HG02981 (cell line): ENCODE measurements around the gene PRSS53.

Source experiments
- ATAC-seq: cut with Tn5 transposase; IDR thresholded peaks from one replicate; pipeline ENCODE4 v1.9.1; 2021; ENCODE audit warnings: mild to moderate bottlenecking, moderate library complexity; ENCODE audit not compliant: unreplicated experiment

PRSS53 gene

DNA sequence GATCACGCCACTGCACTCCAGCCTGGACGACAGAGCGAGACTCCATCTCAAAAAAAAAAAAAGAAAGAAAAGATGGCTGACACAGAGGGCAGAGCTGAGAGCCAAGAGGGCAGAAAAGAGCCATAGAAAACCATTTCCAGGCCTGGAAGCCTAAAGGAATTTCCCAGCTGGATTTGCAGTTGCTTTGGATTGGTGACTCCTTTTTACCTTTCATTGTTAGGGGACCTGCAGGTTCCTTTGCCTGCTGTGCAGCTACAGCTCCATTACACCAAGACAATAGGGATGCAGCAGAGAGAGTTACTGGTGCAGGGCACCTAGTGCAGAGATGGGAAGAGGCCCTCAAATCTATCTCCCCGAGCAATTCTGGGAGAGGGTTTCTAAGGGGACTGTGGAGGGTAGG is 33.1 kb downstream of the PRSS53 start:
- ATAC-seq = no peak

DNA sequence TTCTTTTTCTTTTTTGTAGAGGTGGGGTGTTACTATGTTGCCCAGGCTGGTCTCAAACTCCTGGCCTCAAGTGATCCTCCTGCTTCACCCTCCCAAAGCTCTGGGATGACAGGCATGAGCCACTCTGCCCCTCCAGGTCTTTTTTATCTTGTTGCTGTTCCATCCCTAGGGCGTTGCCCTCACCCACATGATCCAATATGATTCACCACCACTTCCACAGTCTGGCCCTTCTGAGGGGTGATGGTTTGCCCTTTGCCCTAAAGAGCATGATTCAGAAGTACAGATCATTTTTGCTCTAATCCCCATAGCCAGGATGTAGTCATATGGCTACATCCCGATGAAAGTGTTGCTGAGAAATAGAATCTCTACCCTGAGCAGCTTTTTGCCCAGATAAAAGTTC is 36.6 kb downstream of the PRSS53 start:
- ATAC-seq = no peak

DNA sequence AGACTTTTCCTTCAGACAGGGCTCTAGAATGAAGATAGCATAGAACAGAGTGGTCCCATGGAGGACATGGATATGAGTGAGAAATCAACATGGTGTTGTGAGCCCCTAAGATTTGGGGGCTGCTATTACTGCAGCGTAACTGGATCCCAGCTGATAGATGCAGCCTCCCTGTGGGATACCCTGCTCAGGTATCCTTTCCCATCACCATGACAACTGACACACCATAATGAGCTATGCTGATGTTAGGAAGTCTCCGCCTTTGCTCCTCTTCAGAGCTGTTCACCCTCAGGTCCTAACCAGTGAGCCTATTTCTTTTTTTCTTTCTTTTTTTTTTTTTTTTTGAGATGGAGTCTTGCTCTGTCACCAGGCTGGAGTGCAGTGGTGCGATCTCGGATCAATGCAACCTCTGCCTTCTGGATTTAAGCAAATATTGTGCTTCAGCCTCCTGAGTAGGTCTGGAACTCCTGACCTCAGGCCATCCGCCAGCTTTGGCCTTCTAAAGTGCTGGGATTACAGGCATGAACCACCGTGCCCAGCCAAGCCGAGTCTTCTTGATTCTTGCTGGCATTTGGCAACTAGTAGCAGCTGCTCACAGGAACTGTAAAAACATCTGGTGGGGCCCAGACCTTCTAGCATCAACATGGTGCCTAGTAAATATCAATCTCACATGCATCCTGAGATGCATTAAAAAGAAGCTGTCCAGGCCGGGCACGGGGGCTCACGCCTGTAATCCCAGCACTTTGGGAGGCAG is 38.3 kb downstream of the PRSS53 start:
- ATAC-seq = no peak

DNA sequence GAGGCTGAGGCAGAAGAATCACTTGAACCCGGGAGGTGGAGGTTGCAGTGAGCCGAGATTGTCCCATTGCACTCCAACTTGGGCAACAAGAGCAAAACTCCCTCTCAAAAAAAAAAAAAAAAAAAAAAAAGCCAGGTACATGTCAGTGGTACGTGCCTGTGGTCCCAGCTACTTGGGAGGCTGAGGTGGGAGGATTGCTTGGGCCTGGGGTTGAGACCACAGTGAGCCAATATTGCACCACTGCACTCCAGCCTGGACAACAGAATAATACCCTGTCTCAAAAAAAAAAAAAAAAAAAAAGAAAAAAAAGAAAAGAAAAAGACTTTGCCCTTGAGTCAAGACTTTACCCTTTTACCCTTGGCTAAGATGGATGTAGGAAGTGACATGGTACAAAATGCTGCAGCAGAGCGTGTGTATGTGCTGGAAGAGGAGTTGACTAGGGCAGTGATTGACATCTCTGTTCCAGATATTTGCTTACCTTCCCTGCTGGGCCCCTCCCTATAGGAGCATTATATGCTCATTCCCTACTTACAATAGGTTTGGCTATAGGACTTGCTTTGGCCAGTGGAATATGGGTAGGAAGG is 44.8 kb downstream of the PRSS53 start:
- no peak for ATAC-seq

DNA sequence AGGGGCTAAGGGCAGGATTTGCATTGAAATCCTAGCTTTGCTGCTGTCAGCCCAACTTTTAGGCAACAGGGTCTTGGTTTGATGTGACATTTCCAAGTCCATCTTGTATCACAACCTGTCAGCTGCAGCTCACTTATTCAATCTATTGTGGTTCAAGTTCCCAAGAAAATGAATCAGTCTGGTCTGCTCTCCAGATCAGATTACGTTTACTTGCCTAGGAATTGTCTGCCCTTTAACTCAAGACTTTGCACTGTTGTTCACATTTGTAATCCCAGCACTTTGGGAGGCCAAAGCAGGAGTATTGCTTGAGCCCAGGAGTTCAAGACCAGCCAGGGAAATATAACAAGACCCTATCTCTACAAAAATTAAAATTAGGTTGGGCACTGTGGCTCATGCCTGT is 45.4 kb downstream of the PRSS53 start:
- ATAC-seq = no peak

DNA sequence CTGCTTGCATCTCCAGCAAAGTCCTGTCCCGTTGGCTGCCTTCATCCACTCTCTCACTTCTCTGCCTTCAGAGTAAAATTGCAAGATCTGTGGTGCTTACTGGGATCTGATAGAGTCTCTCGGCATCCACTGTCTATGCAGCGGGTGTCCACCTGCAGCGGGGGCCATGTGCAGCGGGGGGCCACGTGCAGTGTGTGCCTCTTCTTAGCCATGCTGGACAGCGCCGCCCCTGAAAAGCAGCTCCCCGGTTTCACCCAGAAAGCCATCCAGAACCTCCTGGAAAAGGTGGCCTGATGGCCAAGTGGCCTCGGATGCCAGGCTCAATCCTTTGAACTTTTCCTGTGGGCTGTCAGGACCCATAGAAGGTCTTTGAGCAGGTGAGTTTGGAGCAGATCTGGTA is 45.9 kb downstream of the PRSS53 start:
- no peak for ATAC-seq

DNA sequence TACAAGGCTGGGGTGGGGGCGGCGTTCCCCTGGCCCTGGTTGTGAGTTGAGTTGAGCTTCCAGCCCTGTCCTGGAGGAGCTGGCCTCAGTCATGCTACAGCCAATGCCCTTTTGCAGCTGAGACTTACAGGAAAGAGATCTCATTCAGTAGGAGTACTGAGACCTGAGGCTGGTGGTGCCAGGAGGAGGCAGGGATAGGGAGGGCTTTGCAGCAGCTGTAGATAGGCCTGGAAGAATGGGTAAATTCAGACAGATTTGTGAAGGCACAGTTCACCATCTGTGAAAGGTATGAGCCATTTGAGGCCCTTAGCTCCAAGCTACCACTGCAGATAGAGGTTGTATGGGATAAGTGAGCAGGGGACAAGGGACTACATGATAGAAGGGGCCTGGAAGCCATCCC is 49.8 kb downstream of the PRSS53 start:
- no peak for ATAC-seq

DNA sequence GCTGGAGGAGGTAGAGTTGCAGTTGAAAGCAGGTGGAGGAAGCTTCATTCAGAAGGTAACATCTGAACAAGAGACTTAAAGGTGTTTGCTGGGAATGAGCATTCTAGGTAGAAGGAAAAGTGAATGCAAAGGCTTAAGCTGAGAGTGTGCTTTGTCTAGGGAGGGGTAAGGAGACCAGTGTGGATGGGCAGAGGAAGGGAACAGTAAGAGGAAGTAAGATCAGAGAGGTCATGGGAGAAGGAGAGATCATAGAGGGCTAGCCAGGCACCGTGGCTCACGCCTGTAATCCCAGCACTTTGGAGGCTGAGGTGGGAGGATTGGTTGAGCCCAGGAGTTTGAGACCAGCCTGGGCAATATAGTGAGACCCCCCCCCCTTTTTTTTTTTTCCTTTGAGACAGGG is 52.1 kb downstream of the PRSS53 start:
- no peak for ATAC-seq

DNA sequence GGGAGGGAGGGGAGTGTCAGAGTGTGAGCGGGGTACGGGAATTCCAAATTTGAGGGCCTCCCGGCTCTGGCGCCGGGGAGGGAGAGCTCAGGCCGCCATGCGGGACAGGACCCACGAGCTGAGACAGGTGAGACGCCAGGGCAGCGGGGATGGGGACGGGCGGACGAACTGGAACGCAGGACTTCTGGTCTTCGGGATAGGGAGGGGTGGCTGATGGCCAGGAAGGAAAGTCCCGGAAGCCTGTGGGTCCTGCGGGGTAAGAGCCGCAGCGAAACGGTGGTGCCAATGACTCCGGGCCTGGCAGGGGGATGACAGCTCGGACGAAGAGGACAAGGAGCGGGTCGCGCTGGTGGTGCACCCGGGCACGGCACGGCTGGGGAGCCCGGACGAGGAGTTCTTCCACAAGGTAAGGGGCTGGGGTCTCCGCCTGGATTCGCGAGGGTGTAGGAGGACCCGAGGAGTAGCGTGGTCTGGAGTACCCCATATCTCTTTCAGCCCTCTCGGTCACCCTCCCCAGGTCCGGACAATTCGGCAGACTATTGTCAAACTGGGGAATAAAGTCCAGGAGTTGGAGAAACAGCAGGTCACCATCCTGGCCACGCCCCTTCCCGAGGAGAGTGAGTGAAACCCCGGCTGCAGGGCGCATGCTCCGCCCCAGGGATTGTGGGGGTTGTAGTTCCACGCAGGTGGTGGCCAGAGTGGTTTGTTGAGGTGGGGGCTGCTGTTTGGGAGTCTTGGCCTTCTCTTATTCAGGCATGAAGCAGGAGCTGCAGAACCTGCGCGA is 54.8 kb downstream of the PRSS53 start:
- peak; percentile 42 for ATAC-seq
